Stomach (tissue), 4 donors: Measurements from ENCODE around the gene HTT.

ENCODE experiments used
- POLR2A ChIP-seq, 4 donors: fragments of 450-650 bp; IDR thresholded peaks; one replicate each; pipeline ENCODE4 v1.6.1; 2016; ENCODE audit warnings: antibody characterized with exemption in 4 of 4, control low read depth in 2 of 4, mild to moderate bottlenecking in 1 of 4, moderate library complexity in 1 of 4
- TF ChIP-seq, protein P1 (sequence below), 7 experiments: fragments of 450-650 bp in 4 of 7; fragments of 200-600 bp in 3 of 7; sonication (generic) in 3 of 7; IDR thresholded peaks; one replicate each; pipeline ENCODE4 v1.5.1; 2016 to 2019; ENCODE audit warnings: antibody characterized with exemption in 7 of 7, control low read depth in 2 of 7, mild to moderate bottlenecking in 1 of 7

- TF ChIP-seq POLR2A (IDR thresholded peaks at IDR 0.05), result no peak
- TF ChIP-seq, protein P1, sequence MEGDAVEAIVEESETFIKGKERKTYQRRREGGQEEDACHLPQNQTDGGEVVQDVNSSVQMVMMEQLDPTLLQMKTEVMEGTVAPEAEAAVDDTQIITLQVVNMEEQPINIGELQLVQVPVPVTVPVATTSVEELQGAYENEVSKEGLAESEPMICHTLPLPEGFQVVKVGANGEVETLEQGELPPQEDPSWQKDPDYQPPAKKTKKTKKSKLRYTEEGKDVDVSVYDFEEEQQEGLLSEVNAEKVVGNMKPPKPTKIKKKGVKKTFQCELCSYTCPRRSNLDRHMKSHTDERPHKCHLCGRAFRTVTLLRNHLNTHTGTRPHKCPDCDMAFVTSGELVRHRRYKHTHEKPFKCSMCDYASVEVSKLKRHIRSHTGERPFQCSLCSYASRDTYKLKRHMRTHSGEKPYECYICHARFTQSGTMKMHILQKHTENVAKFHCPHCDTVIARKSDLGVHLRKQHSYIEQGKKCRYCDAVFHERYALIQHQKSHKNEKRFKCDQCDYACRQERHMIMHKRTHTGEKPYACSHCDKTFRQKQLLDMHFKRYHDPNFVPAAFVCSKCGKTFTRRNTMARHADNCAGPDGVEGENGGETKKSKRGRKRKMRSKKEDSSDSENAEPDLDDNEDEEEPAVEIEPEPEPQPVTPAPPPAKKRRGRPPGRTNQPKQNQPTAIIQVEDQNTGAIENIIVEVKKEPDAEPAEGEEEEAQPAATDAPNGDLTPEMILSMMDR (IDR thresholded peaks at IDR 0.05), result no peak
Measured at GRCh38 chr4:3267576-3268394, 193.3 kb downstream of the HTT start.
